SW 1271 (cell line): ENCODE measurements around the gene WDR88.
"Not testable (repeated sequence)": the region's sequence is repeated elsewhere in the genome, so short reads cannot be mapped to it uniquely, and the experiment has no call there.

ENCODE experiments used
- DNase-seq, 2 experiments: peaks; one replicate each; lab custom pipeline; 2025; lab: John Stamatoyannopoulos, UW

Gene WDR88

GRCh38 chr19:33129901-33130300, 2.0 kb upstream of the WDR88 start:
- no peak for DNase-seq

DNA sequence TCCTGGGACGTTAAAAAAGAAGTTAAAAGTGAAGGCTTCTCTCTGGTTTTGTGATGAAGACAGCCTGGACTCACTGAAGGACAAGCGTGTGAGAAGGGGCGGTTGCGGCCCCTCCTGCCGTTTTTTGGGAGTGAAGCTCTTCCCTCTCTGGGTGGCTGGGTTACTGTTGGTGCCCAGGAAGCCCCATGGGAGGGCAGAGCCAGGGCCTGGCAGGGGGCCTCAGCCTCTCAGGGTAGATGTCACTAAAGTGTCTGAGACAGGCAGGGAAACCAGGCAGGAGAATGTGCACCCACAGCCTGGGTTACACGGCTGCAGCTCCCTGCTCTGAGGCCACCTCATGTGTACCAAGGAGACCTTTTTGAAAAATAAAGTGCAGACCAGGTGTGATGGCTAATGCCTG, 1.5 kb upstream of the WDR88 start:
- DNase-seq = no peak

- no peak for DNase-seq
These were observed 511 bp downstream of the WDR88 start for GRCh38 chr19:33132425-33132824.

DNA sequence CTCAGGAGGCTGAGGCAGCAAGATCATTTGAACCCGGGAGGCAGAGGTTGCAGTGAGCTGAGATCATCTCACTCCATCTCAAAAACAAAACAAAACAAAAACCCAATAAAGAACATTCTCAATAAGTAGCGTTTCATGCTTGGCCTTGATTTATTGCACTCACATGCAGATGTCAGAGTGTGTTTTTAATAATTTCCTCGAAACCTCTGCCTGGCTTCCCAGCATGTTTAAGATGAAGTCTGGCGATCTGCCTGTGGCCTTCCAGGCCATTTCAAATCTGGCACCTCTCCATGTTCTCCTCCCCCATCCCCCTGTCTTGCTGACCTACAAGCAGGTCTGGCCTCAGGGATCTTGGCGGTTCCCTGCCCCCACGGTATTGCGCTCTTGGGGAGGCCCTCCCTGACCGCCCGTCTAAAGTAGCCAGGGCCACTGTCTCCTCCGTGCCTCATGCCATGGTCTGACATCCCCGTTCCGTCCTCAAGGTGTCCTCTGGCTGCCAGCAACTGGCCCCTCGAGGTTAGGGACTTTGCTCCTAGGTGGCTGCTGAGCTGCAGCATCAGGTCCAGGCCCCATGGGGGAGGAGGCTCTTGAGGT, 1.6 kb downstream of the WDR88 start:
- DNase-seq = no peak

DNA sequence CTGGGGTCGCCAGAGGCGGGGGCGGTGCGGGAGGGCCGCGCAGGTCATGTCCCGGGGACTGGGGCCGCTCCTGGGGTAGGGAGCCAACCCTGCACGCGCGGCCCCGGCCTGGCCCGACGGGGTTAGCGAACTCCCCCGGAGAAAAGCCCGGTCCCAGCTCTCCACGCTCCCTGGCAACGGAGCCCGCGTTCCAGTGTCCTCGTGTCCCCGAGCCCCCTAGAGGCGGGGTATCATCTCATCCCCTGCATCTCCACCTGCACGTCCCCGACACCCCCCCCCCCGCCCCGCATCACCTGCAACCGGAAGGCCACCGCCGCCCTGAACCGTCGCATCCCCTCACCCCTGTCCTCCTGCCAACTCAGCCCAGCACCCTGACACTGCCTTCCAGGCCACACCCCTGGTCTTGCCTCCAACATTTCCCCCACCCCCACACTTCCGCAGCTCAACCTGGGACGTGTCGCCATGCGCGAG, 2.7 kb downstream of the WDR88 start:
- no peak for DNase-seq

- no peak for DNase-seq
These were observed 7.3 kb downstream of the WDR88 start for GRCh38 chr19:33139165-33139564.

DNA sequence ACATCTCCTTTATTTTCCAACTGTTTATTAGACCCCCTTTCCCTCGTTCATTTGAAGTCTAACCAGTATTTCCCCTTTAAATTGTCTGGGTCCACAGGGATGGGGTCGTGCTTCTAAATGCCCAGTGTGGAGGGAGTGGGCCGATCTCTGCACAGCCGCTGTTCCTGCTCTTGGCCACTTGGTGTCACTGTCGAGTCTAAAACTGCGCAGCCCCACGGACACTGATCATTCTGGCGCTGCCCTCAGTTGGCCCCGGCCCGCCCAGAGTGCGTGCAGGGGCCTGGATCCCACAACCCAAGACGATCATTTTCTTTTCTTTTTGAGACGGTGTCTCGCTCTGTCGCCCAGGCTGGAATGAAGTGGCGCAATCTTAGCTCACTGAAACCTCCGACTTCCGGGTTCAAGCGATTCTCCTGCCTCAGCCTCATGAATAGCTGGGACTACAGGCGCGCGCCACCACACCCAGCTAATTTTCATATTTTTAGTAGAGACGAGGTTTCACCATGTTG, 12.0 kb downstream of the WDR88 start:
- DNase-seq = peak in 1 of 2 experiments; percentile 33

DNA sequence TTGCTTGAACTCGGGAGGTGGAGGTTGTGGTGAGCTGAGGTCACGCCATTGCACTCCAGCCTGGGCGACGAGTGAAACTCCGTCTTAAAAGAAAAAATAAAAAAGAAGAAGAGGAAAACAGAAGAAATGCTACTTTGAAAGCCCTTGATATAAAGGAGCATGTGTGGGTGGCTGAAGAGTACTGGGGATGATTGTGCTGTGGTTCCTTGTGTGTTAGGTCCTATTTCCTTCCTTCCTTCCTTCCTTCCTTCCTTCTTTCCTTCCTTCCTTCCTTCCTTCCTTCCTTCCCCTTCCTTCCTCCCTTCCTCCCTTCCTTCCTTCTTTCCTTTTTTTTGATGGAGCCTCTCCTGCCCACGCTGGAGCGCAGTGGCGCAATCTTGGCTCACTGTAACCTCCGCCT, 14.3 kb downstream of the WDR88 start:
- DNase-seq = no peak

DNA sequence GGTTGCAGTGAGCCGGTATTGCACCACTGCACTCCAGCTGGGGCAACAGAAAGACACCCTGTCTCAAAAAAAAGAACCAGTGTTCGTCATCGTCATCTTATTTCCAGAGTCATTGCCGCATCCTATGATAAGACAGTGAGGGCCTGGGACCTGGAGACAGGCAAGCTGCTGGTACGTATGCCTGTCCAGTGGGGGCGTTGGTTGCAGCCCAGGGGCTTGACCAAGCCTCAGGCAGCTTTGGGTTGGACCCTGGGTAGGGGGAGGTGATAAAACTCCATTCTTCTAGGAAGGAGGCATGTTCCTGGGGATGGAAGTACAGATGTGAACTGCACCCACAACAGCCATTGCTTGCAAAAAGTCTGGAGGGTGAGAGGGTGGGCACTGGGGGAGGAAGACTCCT, 15.6 kb downstream of the WDR88 start:
- DNase-seq = no peak

GRCh38 chr19:33150852-33151518, 19.1 kb downstream of the WDR88 start:
- DNase-seq = no peak

DNA sequence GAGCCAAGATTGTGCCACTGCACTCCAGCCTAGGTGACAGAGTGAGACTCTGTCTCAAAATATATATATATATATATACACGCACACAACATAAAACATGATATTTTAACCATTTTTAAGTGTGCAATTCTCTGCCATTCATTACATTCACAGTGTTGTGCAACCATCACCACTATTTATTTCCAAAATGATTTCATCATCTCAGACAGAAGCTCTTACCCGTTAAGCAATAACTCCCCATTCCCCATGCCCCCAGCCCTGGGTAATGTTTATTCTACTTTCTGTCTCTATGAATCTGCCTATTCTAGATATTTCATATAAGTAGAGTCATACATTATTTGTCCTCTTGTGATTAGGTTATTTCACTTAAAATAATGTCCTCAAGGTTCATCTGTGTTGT, 20.3 kb downstream of the WDR88 start:
- DNase-seq = no peak

GRCh38 chr19:33152625-33153024, 20.7 kb downstream of the WDR88 start:
- not testable (repeated sequence) for DNase-seq

- DNase-seq = not testable (repeated sequence)
These were observed 22.4 kb downstream of the WDR88 start for GRCh38 chr19:33154313-33154712.

- DNase-seq = no peak
These were observed 24.4 kb downstream of the WDR88 start for GRCh38 chr19:33156334-33156733.

- no peak for DNase-seq
These were observed 26.0 kb downstream of the WDR88 start for GRCh38 chr19:33157906-33158305.

- no peak for DNase-seq
These were observed 26.5 kb downstream of the WDR88 start for GRCh38 chr19:33158365-33158764.

DNA sequence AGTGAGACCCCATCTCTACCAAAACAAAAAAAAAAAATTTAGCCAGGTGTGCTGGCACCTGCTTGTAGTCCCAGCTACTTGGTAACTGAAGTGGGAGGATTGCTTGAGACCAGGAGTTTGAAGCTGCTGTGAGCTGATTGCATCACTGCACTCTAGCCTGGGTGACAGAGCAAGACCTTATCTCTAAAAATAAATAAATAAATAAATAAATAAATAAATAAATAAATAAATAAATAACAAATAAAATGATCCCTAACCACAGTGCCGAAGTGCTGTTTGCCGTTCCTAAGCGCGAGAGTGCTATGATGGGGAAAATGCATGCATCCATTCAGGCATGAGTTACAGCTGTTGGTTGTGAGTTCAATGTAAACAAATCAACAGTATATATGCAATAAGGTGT, 27.2 kb downstream of the WDR88 start:
- no peak for DNase-seq

DNA sequence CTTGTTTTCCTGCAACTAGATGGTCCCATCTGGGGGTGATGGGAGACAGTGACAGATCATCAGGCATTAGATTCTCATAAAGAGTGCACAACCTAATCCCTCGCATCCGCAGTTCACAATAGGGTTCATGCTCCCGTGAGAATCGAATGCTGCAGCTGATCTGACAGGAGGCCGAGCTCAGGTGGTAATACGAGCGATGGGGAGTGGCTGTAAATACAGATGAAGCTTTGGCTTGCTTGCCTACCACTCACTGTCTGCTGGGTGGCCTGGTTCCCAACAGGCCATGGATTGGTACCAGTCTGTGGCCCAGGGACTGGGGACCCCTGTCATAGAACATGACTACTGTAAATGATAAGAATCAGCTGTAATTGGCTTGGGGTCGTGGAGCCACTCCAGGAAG, 28.0 kb downstream of the WDR88 start:
- no peak for DNase-seq

DNA sequence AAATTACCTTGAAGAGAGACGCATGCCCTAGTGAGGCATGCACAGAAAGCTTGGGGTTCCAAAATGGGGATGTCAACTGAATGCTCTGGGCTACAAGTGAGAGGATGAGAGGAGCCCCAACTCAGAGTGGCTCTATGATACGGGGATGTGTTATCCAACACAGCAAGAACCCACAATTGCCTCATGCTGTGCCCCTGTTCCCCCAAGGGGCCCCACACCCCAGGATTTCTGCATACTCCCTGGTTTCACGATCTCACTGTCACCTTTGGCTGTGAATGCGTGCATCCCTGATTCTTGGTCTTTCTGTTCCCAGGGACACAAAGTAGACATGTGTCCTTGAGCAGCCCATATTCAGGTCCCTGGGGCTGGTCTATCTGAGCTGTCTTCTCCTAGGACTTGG, 29.3 kb downstream of the WDR88 start:
- DNase-seq = no peak

DNA sequence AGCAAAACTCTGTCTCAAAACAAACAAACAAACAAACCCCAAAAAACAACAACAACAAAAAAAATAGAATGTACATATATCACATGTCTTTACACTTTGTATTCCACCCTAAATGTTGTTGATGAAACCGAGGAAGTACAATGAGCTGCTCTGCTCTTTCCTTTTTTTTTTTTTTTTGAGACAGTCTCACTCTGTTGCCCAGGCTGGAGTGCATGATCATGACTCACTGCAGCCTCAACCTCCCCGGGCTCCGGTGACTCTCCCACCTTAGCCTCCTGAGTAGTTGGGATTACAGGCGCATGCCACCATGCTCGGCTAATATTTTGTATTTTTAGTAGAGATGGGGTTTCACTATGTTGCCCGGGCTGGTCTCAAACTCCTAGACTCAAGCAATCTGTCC, 31.6 kb downstream of the WDR88 start:
- no peak for DNase-seq

- DNase-seq = not testable (repeated sequence)
These were observed 34.1 kb downstream of the WDR88 start for GRCh38 chr19:33166037-33166436.

DNA sequence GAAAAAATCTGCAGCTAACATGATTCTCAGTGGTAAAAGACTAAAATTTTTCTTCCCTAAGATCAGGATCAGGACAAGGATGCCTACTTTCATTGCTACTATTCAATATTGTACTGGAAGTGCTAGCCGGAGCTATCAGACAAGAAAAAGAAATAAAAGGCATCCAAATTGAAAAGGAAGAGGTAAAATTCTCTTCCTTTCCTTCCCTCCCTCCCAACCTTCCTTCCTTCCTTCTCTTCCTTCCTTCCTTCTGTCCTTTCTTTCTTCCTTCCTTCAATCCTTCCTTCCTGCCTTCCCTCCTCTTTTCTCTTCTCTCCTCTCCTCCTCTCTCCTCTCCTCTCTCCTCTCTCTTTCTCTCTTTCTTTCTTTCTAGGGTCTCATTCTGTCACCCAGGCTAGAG, 35.5 kb downstream of the WDR88 start:
- DNase-seq = no peak

DNA sequence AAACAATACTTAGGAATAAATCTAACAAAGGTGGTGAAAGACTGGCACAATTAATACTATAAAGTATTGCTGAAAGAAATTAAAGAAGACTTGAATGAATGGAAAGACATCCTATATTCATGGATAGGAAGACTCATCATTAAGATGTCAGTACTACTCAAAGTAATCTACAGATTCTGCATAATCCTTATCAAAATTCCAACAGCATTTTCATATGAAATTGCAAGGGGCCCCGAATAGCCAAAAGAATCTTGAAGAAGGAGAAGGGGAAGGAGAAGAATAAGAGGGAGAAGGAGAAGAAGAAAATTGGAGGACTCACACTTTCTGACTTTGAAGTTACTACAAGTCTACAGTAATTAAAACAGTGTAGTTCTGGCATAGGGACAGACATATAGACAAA, 36.6 kb downstream of the WDR88 start:
- no peak for DNase-seq
